HG03108 (cell line): ENCODE results near the gene TAC3.
"Not testable (repeated sequence)": the region's sequence is repeated elsewhere in the genome, so short reads cannot be mapped to it uniquely, and the experiment has no call there.

Source experiments
- ATAC-seq: cut with Tn5 transposase; IDR thresholded peaks from one replicate; pipeline ENCODE4 v1.9.1; 2021; ENCODE audit warnings: moderate library complexity; ENCODE audit not compliant: unreplicated experiment

The TAC3 gene

GRCh38 chr12:57016348-57016747, at the start of gene TAC3:
TSS of gene TAC3 (minus strand) at chr12:57016529. CDS start at chr12:57015797, 732 bp downstream.
- ATAC-seq, result no peak

GRCh38 chr12:57063991-57064685, 47.8 kb upstream of the TAC3 start:
- ATAC-seq, result peak; percentile 82

GRCh38 chr12:57058454-57058853, 42.1 kb upstream of the TAC3 start:
- no peak for ATAC-seq

GRCh38 chr12:57057067-57057751, 40.9 kb upstream of the TAC3 start:
- no peak for ATAC-seq

GRCh38 chr12:57055824-57056223, 39.5 kb upstream of the TAC3 start:
- no peak for ATAC-seq

GRCh38 chr12:57053901-57054300, 37.6 kb upstream of the TAC3 start:
- not testable (repeated sequence) for ATAC-seq

GRCh38 chr12:57053146-57053545, 36.8 kb upstream of the TAC3 start:
- ATAC-seq, result not testable (repeated sequence)

- ATAC-seq, result no peak
These were observed 34.7 kb upstream of the TAC3 start for GRCh38 chr12:57051011-57051410.

GRCh38 chr12:57049890-57050289, 33.6 kb upstream of the TAC3 start, which contains the start of gene MYO1A:
TSS of gene MYO1A (minus strand) at chr12:57050129. CDS start at chr12:57048323, 1,806 bp downstream.
- no peak for ATAC-seq

- ATAC-seq, result no peak
These were observed 32.8 kb upstream of the TAC3 start for GRCh38 chr12:57049119-57049446.

GRCh38 chr12:57048423-57049118, 32.2 kb upstream of the TAC3 start:
- no peak for ATAC-seq

GRCh38 chr12:57047981-57048380, 31.7 kb upstream of the TAC3 start:
- no peak for ATAC-seq

- ATAC-seq, result no peak
These were observed 30.9 kb upstream of the TAC3 start for GRCh38 chr12:57046947-57047890.

- ATAC-seq, result no peak
These were observed 29.9 kb upstream of the TAC3 start for GRCh38 chr12:57046086-57046791.

GRCh38 chr12:57044889-57045288, 28.6 kb upstream of the TAC3 start:
- ATAC-seq, result no peak

- ATAC-seq, result no peak
These were observed 28.1 kb upstream of the TAC3 start for GRCh38 chr12:57044468-57044867.

GRCh38 chr12:57042695-57043094, 26.4 kb upstream of the TAC3 start:
- no peak for ATAC-seq

GRCh38 chr12:57040750-57041149, 24.4 kb upstream of the TAC3 start:
- ATAC-seq, result no peak

GRCh38 chr12:57040211-57040610, 23.9 kb upstream of the TAC3 start:
- no peak for ATAC-seq
